Measurements from ENCODE around the gene PALMD.

The PALMD gene

DNA sequence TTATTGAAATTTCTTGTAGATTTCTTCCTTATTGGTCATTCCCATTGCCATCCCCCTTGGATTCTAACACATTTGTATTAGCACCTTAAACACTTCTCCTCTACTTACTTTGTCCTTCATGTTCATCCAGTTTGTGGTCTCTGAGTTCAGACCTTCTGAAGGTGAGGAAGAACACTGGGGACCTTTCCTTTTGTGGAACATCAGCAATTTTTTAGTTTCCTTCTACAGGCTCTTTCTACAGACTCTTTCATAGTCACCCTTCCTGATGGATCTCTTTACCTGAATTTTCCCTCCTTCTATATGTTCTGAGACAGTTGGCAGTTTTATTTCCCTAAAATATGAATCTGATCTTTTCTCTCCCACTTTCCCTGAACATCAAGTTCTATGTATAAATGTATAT lies 4.4 kb upstream of the PALMD start:
- Mint-ChIP-seq H3K27me3 (peaks cover 12 to 14% of the 10 kb centered on the region in 2 donors), H3K9me3 (no peaks in the 10 kb centered on the region), H3K4me1 (ENCODE audit: low read depth in 2 of 2) (peaks cover 0 to 2% of the 10 kb centered on the region in 2 donors), H3K36me3 (ENCODE audit: insufficient read depth) (no peaks in the 10 kb centered on the region), H3K4me3 (no peak overlapping the region), H3K27ac (no peak overlapping the region)
- DNase-seq (no peak), ATAC-seq (replicated peaks) (no peak)

DNA sequence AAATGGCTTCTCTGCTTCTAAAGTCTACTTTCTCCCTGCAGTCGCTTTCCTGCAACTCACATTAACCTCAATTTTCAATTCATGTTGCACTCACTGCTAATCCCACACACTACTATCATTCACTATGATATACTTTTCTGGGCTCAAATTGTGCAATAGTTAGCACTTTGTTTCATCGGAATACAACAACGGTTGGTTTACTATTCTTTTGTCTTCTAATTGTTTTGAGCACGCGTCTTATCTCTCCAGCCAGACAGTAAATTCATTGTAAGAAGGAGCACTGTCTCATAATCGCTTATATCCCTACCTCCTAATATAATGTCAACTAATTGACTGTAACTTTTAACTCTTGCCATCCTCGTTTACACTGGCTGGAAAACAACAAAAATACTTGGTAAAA lies 3.9 kb upstream of the PALMD start:
- Mint-ChIP-seq H3K36me3 (ENCODE audit: insufficient read depth) (no peaks in the 10 kb centered on the region), H3K4me3 (no peak overlapping the region), H3K27me3 (peaks cover 12 to 14% of the 10 kb centered on the region in 2 donors), H3K4me1 (ENCODE audit: low read depth in 2 of 2) (peaks cover 0 to 2% of the 10 kb centered on the region in 2 donors), H3K9me3 (no peaks in the 10 kb centered on the region), H3K27ac (no peak overlapping the region)
- ATAC-seq (replicated peaks) (no peak), DNase-seq (no peak)

GRCh38 chr1:99643021-99643779 lies 2.7 kb upstream of the PALMD start:
- Mint-ChIP-seq H3K36me3 (ENCODE audit: insufficient read depth) (no peaks in the 10 kb centered on the region), H3K4me3 (no peak overlapping the region), H3K9me3 (no peaks in the 10 kb centered on the region), H3K4me1 (ENCODE audit: low read depth in 2 of 2) (peaks cover 0 to 2% of the 10 kb centered on the region in 2 donors), H3K27ac (no peak overlapping the region), H3K27me3 (peaks cover 15 to 19% of the 10 kb centered on the region in 2 donors)
- no peak for ATAC-seq (replicated peaks)
- no peak for DNase-seq

DNA sequence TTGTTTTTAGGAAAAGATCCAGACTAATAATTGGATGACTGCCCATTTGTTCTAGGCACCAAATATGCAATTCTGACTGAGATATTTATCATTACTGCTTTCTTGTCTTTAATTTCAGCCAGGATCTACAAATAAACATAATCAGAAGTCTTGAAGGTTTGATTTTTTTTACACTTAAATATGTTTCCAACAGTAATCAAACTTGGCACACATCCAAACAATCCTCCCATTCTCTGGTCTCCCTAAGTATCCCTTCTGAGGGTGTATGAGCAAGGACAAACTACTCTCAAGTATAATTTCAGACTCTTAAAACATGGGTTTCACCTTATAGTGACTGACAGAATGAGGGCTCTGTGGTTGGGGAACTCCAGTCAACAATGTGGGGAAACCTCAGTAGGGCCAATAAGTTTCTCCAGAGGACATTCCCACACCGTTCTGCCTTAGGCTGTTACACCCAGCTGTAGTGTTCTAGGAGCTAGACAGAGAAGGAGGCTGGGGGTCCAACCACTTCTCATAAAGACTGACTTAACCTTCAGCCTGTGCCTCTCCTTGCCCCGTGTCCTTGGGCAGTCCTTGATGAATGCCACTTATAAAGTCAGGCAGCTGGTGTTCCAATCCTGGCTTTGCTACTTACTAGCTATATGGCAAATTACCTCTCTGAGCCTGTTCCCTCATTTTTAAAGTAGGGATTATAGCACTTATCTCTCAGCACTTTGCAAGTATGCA lies 1.5 kb upstream of the PALMD start:
- no peaks in the 10 kb centered on the region for H3K36me3 Mint-ChIP-seq (ENCODE audit: insufficient read depth)
- no peak overlapping the region for H3K27ac Mint-ChIP-seq
- DNase-seq: no peak

DNA sequence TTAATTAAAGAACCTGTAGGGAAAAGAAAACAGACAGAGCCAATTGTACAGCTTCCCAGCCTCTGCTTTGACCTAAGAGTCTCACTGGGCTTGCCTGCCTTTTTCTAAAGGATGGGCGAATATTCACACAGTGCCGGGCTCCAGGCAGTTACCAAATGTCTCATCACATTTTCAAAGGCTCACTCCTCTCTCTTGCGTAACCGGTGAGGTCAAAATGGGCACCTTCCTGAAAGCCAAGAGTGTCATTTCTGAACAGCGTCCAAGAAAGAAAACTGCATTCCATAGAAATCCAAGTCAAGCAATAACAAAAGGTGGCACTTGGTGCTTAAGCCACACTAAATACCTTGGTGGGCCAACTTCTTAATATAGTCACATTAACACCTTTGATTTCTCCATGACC lies 710 bp upstream of the PALMD start:
- Mint-ChIP-seq H3K27ac (no peak overlapping the region), H3K9me3 (no peaks in the 10 kb centered on the region), H3K4me3 (no peak overlapping the region), H3K36me3 (ENCODE audit: insufficient read depth) (no peaks in the 10 kb centered on the region), H3K27me3 (peaks cover 25 to 33% of the 10 kb centered on the region in 2 donors), H3K4me1 (ENCODE audit: low read depth in 2 of 2) (peaks cover 0 to 2% of the 10 kb centered on the region in 2 donors)
- ATAC-seq (replicated peaks): no peak
- DNase-seq: no peak

More for the DNA sequence above, 1.5 kb upstream of the PALMD start:
- no peak overlapping the region for H3K4me3 Mint-ChIP-seq
- H3K4me1 Mint-ChIP-seq (ENCODE audit: low read depth in 2 of 2): peaks cover 0 to 2% of the 10 kb centered on the region in 2 donors
- ATAC-seq (replicated peaks): no peak
- H3K27me3 Mint-ChIP-seq: peaks cover 18 to 27% of the 10 kb centered on the region in 2 donors
- H3K9me3 Mint-ChIP-seq: no peaks in the 10 kb centered on the region

DNA sequence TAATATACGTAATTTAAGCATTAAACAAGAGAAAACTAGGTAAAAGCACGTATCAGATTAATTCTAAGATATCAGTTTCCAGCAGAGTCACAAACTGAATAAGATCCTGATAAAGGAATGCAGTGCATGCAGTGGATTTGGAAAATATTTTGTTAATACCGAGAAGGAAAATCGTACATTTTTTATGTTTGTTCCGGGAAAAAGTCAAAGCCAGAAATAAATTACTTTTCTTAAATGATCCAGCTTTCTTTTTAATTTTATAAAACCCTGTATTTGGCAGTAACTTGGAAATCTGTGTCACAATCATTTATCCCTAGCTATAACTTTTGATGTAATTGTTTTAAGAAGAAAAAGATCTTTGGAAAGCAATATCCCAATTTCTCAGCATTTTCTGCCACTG lies 955 bp downstream of the PALMD start:
- Mint-ChIP-seq H3K9me3 (no peaks in the 10 kb centered on the region), H3K27ac (no peak overlapping the region), H3K27me3 (peaks cover 28 to 33% of the 10 kb centered on the region in 2 donors), H3K36me3 (ENCODE audit: insufficient read depth) (no peaks in the 10 kb centered on the region), H3K4me1 (ENCODE audit: low read depth in 2 of 2) (peaks cover 0 to 2% of the 10 kb centered on the region in 2 donors), H3K4me3 (no peak overlapping the region)
- ATAC-seq (replicated peaks): no peak
- no peak for DNase-seq

- Mint-ChIP-seq H3K9me3 (no peaks in the 10 kb centered on the region), H3K4me3 (no peak overlapping the region), H3K27me3 (peaks cover 28 to 33% of the 10 kb centered on the region in 2 donors), H3K4me1 (ENCODE audit: low read depth in 2 of 2) (peaks cover 0 to 2% of the 10 kb centered on the region in 2 donors), H3K27ac (no peak overlapping the region), H3K36me3 (ENCODE audit: insufficient read depth) (no peaks in the 10 kb centered on the region)
- no peak for ATAC-seq (replicated peaks)
- no peak for DNase-seq
Measured at GRCh38 chr1:99647490-99647889, 1.6 kb downstream of the PALMD start.

DNA sequence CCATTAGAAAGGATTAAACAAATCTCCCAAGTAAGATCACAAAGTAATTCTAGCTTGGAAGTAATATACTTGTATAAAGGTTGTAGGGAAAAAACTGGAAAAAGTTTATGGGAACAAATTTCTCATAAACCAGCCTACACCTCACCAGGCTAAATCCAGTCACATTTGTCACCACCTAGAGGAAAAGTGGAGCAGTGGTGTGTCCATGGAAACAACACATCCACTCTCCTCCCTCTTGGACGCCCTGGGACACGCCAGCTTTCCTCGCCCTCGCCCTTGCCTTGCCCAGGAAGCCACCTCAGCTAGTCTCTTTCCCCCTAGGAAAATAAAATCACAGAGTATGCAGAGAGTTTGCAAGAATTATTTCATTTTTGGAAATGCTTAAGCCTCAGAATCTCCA lies 2.2 kb downstream of the PALMD start:
- no peak for ATAC-seq (replicated peaks)
- no peak overlapping the region for H3K4me3 Mint-ChIP-seq
- H3K36me3 Mint-ChIP-seq (ENCODE audit: insufficient read depth): no peaks in the 10 kb centered on the region
- peaks cover 28 to 33% of the 10 kb centered on the region in 2 donors for H3K27me3 Mint-ChIP-seq
- H3K9me3 Mint-ChIP-seq: no peaks in the 10 kb centered on the region
- peaks cover 0 to 2% of the 10 kb centered on the region in 2 donors for H3K4me1 Mint-ChIP-seq (ENCODE audit: low read depth in 2 of 2)
- no peak overlapping the region for H3K27ac Mint-ChIP-seq
- DNase-seq: no peak

DNA sequence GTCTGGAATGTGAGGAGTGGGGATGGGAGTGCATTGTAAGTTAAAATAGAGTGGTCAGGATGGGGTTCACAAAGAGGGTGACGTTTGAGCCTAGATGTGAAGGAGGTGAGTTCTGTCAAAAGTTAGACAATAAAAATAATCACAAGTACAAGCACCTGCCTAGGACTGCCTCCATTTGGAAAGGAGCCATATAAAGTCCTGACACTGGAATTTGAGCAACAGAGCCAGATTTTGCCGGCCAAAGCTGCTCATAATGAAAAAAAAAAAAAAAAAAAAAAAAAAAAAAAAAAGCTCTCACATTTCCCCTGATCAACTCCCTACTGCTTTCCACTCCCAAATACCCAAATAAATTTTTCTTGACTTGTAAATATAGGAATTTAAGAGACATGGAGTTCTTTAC lies 4.1 kb downstream of the PALMD start:
- H3K9me3 Mint-ChIP-seq: no peaks in the 10 kb centered on the region
- H3K36me3 Mint-ChIP-seq (ENCODE audit: insufficient read depth): no peaks in the 10 kb centered on the region
- peaks cover 28 to 33% of the 10 kb centered on the region in 2 donors for H3K27me3 Mint-ChIP-seq
- H3K27ac Mint-ChIP-seq: no peak overlapping the region
- peaks cover 0 to 2% of the 10 kb centered on the region in 2 donors for H3K4me1 Mint-ChIP-seq (ENCODE audit: low read depth in 2 of 2)
- H3K4me3 Mint-ChIP-seq: no peak overlapping the region
- no peak for ATAC-seq (replicated peaks)
- DNase-seq: no peak

DNA sequence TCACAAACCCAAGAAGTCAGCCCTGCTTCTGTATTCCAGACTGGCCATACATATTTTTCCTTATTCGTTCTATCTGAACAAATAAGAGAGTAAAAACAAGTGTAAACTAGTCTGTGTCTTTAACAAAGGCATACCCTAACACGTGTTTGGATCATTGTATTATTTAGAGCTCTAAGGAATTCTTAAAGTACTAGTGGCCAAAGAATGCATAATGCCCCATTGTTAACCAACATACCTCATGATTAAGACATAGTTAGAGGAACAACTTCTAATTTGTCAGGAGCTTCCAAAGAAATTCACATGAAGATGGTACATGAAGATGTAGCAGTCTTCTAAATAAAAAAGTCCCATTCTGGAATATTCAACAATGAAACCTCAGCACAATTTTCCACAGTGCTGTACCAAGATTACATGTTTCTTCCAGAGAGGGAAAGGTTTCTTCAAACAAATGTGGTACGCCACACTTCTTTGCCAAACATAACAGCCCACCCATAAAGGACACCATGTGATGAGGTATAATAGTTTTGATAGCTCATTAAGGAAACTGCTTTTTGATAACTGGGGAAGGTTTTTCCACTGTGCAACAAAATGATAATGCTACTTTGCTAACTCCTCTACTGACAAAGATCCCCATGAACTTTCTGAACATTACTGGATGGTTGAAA lies 5.0 kb downstream of the PALMD start:
- Mint-ChIP-seq H3K36me3 (ENCODE audit: insufficient read depth) (no peaks in the 10 kb centered on the region), H3K27me3 (peaks cover 21 to 26% of the 10 kb centered on the region in 2 donors), H3K4me1 (ENCODE audit: low read depth in 2 of 2) (peaks cover 0 to 2% of the 10 kb centered on the region in 2 donors), H3K9me3 (no peaks in the 10 kb centered on the region), H3K4me3 (no peak overlapping the region), H3K27ac (no peak overlapping the region)
- ATAC-seq (replicated peaks) (no peak), DNase-seq (no peak)

GRCh38 chr1:99652881-99653281 lies 7.0 kb downstream of the PALMD start:
- ATAC-seq (replicated peaks) (no peak), DNase-seq (no peak)
- Mint-ChIP-seq H3K4me3 (no peak overlapping the region), H3K36me3 (ENCODE audit: insufficient read depth) (no peaks in the 10 kb centered on the region), H3K27ac (no peak overlapping the region), H3K4me1 (ENCODE audit: low read depth in 2 of 2) (no peaks in the 10 kb centered on the region), H3K9me3 (no peaks in the 10 kb centered on the region), H3K27me3 (peaks cover 16 to 17% of the 10 kb centered on the region in 2 donors)

DNA sequence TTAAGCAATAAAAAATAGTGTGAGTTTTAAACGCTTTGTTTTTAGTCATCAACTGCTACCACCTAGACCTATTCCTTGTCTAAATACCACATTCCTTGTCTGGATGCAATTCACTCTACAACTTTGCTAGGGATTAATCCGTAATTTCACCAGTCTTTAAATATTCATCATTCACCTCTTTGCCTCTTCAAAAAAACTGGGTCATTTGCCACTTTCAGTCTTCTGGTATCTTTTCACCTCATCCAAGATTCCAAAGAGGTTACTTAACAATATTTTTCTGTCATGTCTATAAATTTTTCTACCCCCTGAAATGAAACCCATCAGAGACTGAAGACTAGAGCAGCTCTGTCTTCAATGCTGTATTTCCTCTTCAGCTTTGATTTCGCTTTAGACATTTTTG lies 9.5 kb downstream of the PALMD start:
- DNase-seq (no peak), ATAC-seq (replicated peaks) (no peak)
- Mint-ChIP-seq H3K4me1 (ENCODE audit: low read depth in 2 of 2) (no peaks in the 10 kb centered on the region), H3K27ac (no peak overlapping the region), H3K4me3 (no peak overlapping the region), H3K36me3 (ENCODE audit: insufficient read depth) (no peaks in the 10 kb centered on the region), H3K27me3 (peaks cover 8% of the 10 kb centered on the region in 2 donors), H3K9me3 (no peaks in the 10 kb centered on the region)

DNA sequence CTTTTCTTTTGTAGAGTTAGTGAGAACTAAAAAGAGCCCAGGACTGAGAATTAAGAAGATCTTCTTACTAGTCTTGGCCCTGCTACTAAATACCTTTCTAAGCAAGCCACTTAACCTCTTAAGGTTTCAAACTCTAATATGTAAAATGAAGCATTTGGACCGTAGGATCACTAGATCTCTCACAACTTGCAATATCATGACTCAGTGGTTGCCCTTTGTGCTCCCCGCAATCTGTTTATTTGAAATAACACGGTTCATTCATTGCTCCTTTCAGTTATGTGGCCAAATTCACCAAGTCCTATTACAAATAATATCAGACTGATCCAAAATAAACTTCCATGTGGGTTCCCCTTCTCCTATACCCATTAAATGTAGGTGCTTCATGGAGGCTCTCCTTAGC lies 10.8 kb downstream of the PALMD start:
- no peaks in the 10 kb centered on the region for H3K4me1 Mint-ChIP-seq (ENCODE audit: low read depth in 2 of 2)
- H3K9me3 Mint-ChIP-seq: no peaks in the 10 kb centered on the region
- H3K27ac Mint-ChIP-seq: no peak overlapping the region
- H3K36me3 Mint-ChIP-seq (ENCODE audit: insufficient read depth): no peaks in the 10 kb centered on the region
- H3K27me3 Mint-ChIP-seq: peaks cover 7 to 8% of the 10 kb centered on the region in 2 donors
- ATAC-seq (replicated peaks) (no peak), DNase-seq (no peak)
- no peak overlapping the region for H3K4me3 Mint-ChIP-seq

All from effector memory CD8-positive, alpha-beta T cell (primary cell).